DND-41 (cell line): Measurements from ENCODE around the gene PTS.

Experiments used
- ATAC-seq: fragments of 200-7000 bp; cut with Tn5 transposase; 3 replicates; pipeline ENCODE4 v1.9.1; 2021; ENCODE audit warnings: low read depth; ENCODE audit not compliant: insufficient read depth
- DNase-seq: peaks from one replicate; pipeline ENCODE4 v3.0.0-alpha.2; 2020
- H2AFZ ChIP-seq: 2 replicates; pipeline ENCODE4 v1.6.0; 2012; ENCODE audit warnings: low read depth, low read length
- H3K27ac ChIP-seq: 2 replicates; pipeline ENCODE4 v1.5.1; 2012; ENCODE audit warnings: low read length, inconsistent platforms
- H3K27me3 ChIP-seq: fragments of 200-600 bp; sonication (generic); 2 replicates; pipeline ENCODE4 v1.6.0; 2012; ENCODE audit warnings: low read length, mild to moderate bottlenecking, inconsistent platforms; ENCODE audit not compliant: insufficient read depth, poor library complexity
- H3K36me3 ChIP-seq: 2 replicates; pipeline ENCODE4 v1.5.1; 2012; ENCODE audit warnings: low read length, inconsistent platforms; ENCODE audit not compliant: insufficient read depth
- H3K4me1 ChIP-seq: 2 replicates; pipeline ENCODE4 v1.5.1; 2012; ENCODE audit warnings: mild to moderate bottlenecking, low read length; ENCODE audit not compliant: insufficient read depth
- H3K4me2 ChIP-seq: 2 replicates; pipeline ENCODE4 v1.6.0; 2012; ENCODE audit warnings: mild to moderate bottlenecking, moderate library complexity, low read length, inconsistent platforms; ENCODE audit not compliant: insufficient read depth
- H3K4me3 ChIP-seq, 2 experiments: fragments of 200-600 bp in 1 of 2; shearing (Covaris generic) in 1 of 2; 2 replicates each; pipeline ENCODE4 v1.5.1; 2012 to 2016; ENCODE audit warnings: inconsistent platforms in 2 of 2, low read length in 2 of 2, mild to moderate bottlenecking in 2 of 2, low read depth in 1 of 2, moderate library complexity in 1 of 2
- H3K79me2 ChIP-seq: 2 replicates; pipeline ENCODE4 v1.6.0; 2012; ENCODE audit warnings: low read length, inconsistent platforms; ENCODE audit not compliant: insufficient read depth
- H3K9ac ChIP-seq: 2 replicates; pipeline ENCODE4 v1.6.0; 2012; ENCODE audit warnings: low read depth, mild to moderate bottlenecking, inconsistent platforms, low read length, moderate library complexity
- H3K9me3 ChIP-seq: 2 replicates; pipeline ENCODE4 v1.5.1; 2012; ENCODE audit warnings: low read length, moderate library complexity, mild to moderate bottlenecking, inconsistent platforms; ENCODE audit not compliant: insufficient read depth, severe bottlenecking
- H4K20me1 ChIP-seq: 2 replicates; pipeline ENCODE4 v1.6.0; 2012; ENCODE audit warnings: low read length; ENCODE audit not compliant: insufficient read depth
- CTCF ChIP-seq: IDR thresholded peaks from 2 replicates; pipeline ENCODE4 v1.5.1; 2012; ENCODE audit warnings: borderline replicate concordance, low read length, moderate library complexity, mild to moderate bottlenecking; ENCODE audit not compliant: poor library complexity, severe bottlenecking; ENCODE audit errors: extremely low read depth
- EZH2 ChIP-seq: IDR thresholded peaks from 3 replicates; pipeline ENCODE4 v1.6.1; 2012; ENCODE audit warnings: borderline replicate concordance, low read depth, mild to moderate bottlenecking, moderate library complexity, low read length, inconsistent platforms; ENCODE audit not compliant: severe bottlenecking

Gene PTS

GRCh38 chr11:112226831-112227401 is 688 bp downstream of the PTS start:
- Histone ChIP-seq H2AFZ (peak overlapping the region; percentile 99), H3K4me3 (peak overlapping the region; percentile 81 to 89), H3K79me2 (peaks cover 44% of the 10 kb centered on the region), H3K4me2 (peak overlapping the region; percentile 87), H4K20me1 (no peaks in the 10 kb centered on the region), H3K27ac (peak overlapping the region; percentile 97), H3K9me3 (no peaks in the 10 kb centered on the region), H3K4me1 (peaks cover 23% of the 10 kb centered on the region), H3K36me3 (peaks cover 25% of the 10 kb centered on the region), H3K9ac (peak overlapping the region; percentile 88), H3K27me3 (no peaks in the 10 kb centered on the region)
- peak; percentile 70 for ATAC-seq
- TF ChIP-seq EZH2 (no peak), CTCF (no peak)
- DNase-seq, result no peak

- Histone ChIP-seq H3K4me2 (peak overlapping the region; percentile 87), H3K4me3 (peak overlapping the region; percentile 81 to 89; a peak in 3 of 4 replicates), H3K27me3 (no peaks in the 10 kb centered on the region), H3K9ac (peak overlapping the region; percentile 88), H3K27ac (peak overlapping the region; percentile 97; the same call in 1 of the 2 replicates), H3K4me1 (peaks cover 23% of the 10 kb centered on the region), H3K9me3 (no peaks in the 10 kb centered on the region), H3K36me3 (peaks cover 25% of the 10 kb centered on the region), H4K20me1 (no peaks in the 10 kb centered on the region), H3K79me2 (peaks cover 44% of the 10 kb centered on the region), H2AFZ (no peak overlapping the region)
- DNase-seq (no peak), ATAC-seq (no peak)
- TF ChIP-seq CTCF, result no peak
- TF ChIP-seq EZH2, result no peak
Observed at GRCh38 chr11:112227471-112227870, 1.2 kb downstream of the PTS start.

GRCh38 chr11:112228706-112229105 is 2.5 kb downstream of the PTS start:
- no peak overlapping the region for H3K27ac ChIP-seq
- TF ChIP-seq EZH2 (no peak), CTCF (no peak)
- no peaks in the 10 kb centered on the region for H3K27me3 ChIP-seq
- H4K20me1 ChIP-seq, result no peaks in the 10 kb centered on the region
- H3K4me2 ChIP-seq, result 0 out of 2 replicates have a peak overlapping the region, but pooled peaks have one; percentile 87
- H3K9ac ChIP-seq, result no peak overlapping the region
- no peak for DNase-seq
- no peak overlapping the region for H3K4me3 ChIP-seq
- H2AFZ ChIP-seq, result no peak overlapping the region
- peaks cover 32% of the 10 kb centered on the region for H3K36me3 ChIP-seq
- H3K9me3 ChIP-seq, result no peaks in the 10 kb centered on the region
- H3K4me1 ChIP-seq, result peaks cover 23% of the 10 kb centered on the region
- peaks cover 44% of the 10 kb centered on the region for H3K79me2 ChIP-seq
- no peak for ATAC-seq
